Measurements from ENCODE around the gene CPA3.

Gene CPA3, protein sequence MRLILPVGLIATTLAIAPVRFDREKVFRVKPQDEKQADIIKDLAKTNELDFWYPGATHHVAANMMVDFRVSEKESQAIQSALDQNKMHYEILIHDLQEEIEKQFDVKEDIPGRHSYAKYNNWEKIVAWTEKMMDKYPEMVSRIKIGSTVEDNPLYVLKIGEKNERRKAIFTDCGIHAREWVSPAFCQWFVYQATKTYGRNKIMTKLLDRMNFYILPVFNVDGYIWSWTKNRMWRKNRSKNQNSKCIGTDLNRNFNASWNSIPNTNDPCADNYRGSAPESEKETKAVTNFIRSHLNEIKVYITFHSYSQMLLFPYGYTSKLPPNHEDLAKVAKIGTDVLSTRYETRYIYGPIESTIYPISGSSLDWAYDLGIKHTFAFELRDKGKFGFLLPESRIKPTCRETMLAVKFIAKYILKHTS

DNA sequence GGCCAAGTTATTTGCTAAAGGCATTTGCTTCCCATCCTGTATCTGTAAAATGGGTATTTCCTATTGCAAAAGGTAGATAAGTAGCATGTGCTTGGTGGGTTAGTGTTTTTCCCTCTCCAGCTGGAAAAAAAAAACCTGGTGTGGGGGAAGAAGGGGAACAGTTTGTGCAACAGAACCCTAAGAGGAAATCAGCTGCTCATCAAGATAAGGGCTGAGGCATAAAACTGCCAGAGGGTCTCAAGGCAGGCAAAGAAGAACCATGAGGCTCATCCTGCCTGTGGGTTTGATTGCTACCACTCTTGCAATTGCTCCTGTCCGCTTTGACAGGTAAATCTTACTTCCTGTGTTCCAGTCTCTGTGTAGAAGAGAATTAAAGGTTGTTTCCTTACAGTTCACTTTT lies at the start of gene CPA3:
Gene CPA3 (plus strand): TSS at position 248 of the 400 bp plus-strand sequence. CDS start 12 bp downstream, at position 260.
- DNase-seq: no peak

DNA sequence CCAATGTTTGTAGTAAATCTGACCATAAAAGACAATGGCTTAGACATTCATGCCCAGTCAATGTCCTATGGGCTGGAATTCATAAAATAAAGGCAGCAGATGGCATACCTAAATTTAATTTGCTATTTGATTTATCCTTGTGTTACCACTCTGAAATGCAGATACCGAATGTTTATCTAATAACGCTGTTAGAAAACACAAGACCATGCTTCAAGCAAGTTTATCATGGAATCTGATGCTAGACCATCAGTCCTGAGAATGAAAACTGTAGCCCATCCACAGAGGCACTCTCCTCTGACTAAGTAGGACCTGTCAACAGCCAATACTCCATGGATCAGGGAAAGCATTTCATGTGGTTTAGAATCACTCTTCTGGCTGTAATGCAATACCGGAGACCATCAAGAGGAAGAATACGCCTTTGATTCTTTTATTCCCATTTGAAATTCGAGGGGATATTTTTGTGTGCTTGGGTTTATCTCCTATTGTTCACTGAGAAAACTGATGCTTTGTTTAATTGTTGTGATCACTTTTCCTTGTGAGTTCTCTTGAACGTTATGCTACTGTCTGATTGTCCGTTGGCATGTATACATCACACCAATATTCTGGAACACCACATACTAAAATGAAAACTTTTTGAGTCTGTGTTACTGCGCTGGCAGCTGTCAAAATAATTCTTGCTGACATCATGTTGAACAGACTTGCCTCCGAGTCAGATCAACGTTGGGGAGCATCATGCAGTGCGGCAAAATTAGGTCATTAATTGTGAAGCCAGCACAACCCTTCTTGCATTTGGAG lies 49.6 kb upstream of the CPA3 start:
- DNase-seq: no peak

DNA sequence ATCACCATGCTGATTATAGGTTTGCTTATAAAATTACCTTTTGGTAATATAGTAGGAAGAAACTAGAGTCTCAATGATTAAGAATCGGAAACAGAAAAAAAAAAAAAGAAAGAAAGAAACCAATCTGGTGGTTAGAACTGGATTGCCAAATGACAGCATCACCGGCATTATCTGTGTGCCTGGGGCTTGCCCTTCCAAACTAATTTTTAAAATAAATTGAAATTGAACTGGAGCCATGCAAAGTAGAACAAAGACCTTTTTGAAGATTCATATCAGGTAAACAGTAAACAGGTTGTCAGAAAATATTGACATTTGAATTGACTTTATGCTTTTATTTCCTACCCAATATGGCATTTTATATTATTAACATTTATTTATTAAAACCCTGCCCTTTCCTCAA lies 48.7 kb upstream of the CPA3 start:
- DNase-seq: no peak

GRCh38 chr3:148816981-148817525 lies 48.0 kb upstream of the CPA3 start:
- no peak for DNase-seq

DNA sequence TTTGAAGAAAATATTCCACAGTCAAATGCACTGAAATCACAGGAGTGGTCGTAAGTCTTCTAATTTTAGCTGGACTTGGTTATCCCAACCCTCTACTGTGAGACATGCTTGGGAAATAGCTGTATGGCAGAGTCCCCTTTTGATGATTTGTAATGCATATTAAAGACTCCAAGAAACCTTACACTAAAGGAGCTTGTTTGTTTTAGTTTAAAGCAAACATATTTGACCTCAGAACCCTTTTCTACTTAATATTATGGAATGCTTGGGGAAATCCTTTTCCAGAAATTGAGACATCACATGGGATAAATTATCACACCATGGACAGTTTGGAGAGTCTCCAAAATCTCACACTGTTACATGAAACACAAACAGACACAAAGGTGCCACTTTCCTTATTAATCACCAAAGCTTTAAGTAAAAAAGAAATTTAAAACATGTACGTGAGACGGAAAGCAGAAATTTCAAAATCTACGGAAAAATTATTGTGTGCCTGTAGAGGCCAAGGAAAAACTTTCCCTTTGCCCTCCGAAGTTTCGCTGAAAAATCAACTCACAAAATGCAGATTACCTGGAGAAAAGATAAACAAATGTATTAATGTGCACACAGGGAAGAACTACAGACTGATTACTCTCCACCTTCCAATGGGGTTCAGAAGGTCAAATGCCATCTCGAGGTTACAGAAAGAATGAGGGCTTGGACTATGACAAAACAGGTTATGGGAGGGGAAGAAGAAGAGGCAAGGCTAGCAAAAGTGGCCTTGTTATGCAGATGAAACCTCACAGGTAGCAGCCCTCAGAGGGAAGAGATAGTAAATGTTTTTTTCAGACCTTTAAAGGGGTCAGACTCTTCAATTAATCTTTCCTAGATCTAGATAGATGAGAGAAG lies 44.5 kb upstream of the CPA3 start:
- no peak for DNase-seq

- no peak for DNase-seq
Measured at GRCh38 chr3:148823026-148823425, 42.1 kb upstream of the CPA3 start.

DNA sequence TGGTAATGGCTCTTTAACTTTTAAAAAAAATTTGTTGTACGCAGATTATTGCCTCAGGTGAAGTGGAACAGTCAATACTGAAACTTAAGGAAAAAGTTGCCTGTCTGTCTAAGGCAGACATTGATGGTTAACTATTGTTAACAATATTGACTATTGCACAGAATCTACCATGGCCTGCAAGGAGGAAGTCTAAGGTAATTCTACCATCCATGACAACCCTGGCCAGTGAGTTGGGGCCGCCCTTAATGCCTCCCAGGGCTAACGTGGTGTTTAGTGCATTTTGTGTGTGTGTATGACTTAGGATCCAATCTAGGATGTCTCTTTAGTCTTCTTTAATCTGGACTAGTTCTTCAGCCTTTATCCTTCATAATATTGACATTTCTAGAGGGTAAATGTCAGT lies 39.6 kb upstream of the CPA3 start:
- no peak for DNase-seq

GRCh38 chr3:148827585-148827984 lies 37.5 kb upstream of the CPA3 start, which contains the start of gene CPB1:
Gene CPB1, plus strand, starts transcription at chr3:148827811. Its CDS starts 13 bp downstream, at chr3:148827824.
- DNase-seq: no peak

- DNase-seq: no peak
Measured at GRCh38 chr3:148828136-148828690, 36.9 kb upstream of the CPA3 start.

DNA sequence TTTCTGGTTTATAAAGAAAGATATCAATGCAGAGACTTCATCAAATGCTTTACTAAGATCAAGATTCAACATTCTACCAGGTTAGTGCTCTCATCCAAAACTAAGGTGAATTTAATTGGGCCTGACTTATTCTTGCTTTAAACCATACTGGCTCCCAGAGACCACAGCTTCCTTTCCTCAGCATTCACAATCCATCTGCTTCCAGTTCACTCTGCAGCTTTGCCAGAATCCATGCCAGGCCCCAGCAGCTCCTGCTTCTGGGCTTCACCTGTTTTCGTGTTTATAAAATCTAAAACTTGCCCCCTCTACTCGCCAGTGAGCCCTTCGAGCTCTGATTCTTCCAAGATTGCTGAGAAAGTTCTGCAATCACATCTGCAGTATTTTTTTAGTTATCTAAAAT lies 35.2 kb upstream of the CPA3 start:
- DNase-seq: no peak

DNA sequence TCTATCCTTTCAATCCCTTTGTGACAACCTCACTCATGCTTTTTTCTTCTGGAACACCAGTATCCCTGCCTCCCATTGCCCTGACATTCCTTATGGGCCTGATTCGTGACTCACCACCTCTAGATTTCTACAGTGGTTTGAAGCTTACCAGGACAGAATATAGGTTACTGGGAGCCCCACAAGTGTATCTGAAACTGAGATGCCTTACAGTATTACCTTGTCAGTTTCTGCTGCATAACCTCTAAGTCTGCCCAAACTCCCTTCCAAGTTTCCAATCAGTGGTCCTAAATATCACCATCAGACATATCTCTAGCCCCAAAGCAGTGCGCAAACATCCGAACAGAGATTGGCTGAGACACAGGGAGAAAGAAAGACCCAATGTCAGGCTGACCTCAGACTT lies 31.9 kb upstream of the CPA3 start:
- no peak for DNase-seq

GRCh38 chr3:148839805-148840204 lies 25.3 kb upstream of the CPA3 start:
- no peak for DNase-seq

DNA sequence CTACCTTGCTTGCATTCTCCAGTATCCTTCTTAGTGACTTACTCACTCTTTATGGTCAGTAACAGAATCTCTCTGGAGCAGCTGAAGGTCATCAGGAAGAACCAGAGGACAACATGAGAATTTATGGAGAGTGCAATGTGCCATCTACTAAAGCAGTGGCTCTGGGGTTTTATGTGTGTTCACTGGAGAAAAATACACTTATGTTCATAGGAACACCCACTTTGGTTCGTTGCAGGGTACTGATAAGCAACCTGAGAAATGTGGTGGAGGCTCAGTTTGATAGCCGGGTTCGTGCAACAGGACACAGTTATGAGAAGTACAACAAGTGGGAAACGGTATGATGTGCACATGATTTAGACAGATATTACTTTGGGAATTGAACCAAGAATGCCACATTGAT lies 24.6 kb upstream of the CPA3 start:
- DNase-seq: no peak

- no peak for DNase-seq
Measured at GRCh38 chr3:148845756-148846395, 19.2 kb upstream of the CPA3 start.

- DNase-seq: no peak
Measured at GRCh38 chr3:148847351-148847750, 17.7 kb upstream of the CPA3 start.

DNA sequence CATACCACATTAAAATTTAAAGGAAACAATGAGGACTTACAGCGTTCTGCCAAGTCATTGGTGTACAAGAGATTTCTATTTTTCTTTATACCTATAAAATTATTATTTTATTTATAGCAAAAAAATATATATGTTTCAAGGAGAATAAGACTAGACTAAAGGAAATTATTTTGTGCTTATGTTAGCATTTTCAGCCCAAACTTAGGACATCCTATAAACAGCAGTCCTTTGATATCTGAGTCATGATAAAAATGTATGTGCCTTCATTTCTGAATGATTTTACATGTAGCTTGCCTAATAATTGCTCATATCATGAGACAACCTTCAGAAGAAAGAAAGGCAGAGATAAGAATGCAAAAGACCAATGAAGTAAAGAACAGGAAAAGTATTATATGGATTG lies 16.7 kb upstream of the CPA3 start:
- DNase-seq: no peak

- no peak for DNase-seq
Measured at GRCh38 chr3:148852271-148852992, 12.7 kb upstream of the CPA3 start.

DNA sequence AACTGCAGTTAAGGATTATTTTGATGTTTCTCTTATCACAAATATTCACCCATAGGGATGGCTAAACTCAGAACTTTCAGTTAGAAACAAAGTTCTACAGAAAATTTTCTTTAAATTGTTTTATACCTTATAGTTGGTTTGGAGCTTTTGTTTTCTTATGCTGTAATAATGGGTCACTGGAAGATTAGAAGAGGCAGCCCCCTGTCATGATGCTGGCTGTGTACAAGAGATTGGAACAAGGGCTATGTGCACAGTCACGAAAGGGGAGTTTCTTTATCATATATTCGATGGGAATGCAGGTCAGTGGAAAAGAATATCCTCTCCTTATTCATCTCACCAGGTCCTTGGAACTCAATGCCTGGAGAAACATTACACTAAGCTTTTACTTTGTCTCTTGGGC lies 12.0 kb upstream of the CPA3 start:
- no peak for DNase-seq

- no peak for DNase-seq
Measured at GRCh38 chr3:148854061-148854460, 11.0 kb upstream of the CPA3 start.

GRCh38 chr3:148856384-148856783 lies 8.7 kb upstream of the CPA3 start:
- no peak for DNase-seq

- no peak for DNase-seq
Measured at GRCh38 chr3:148857316-148857715, 7.8 kb upstream of the CPA3 start.

All from CD4-positive, alpha-beta T cell treated with Interleukin-4 for 1 hour (primary cell).